H9 (cell line): ENCODE data around the gene REEP1. TPM values are rescaled to one million over a fixed set of nuclear protein-coding genes. Genes with fewer than 3 reads are reported as not detected.

ENCODE experiments used
- DNase-seq: peaks from one replicate; pipeline ENCODE4 v3.0.0-alpha.2; 2017
- H2AFZ ChIP-seq: one replicate; pipeline ENCODE4 v1.6.1; 2013; ENCODE audit warnings: mild to moderate bottlenecking, low read length, control low read depth, moderate library complexity
- H2AK5ac ChIP-seq: 2 replicates; pipeline ENCODE4 v1.6.1; 2013; ENCODE audit warnings: low read length, control low read depth, mixed read lengths; ENCODE audit not compliant: insufficient read length
- H2BK120ac ChIP-seq: one replicate; pipeline ENCODE4 v1.6.1; 2013; ENCODE audit warnings: low read depth, mild to moderate bottlenecking, low read length, control low read depth, inconsistent platforms; ENCODE audit not compliant: poor library complexity, severe bottlenecking
- H2BK12ac ChIP-seq: 2 replicates; pipeline ENCODE4 v1.6.1; 2013; ENCODE audit warnings: low read length, control low read depth, mixed read lengths, low read depth; ENCODE audit not compliant: insufficient read length
- H2BK15ac ChIP-seq: 2 replicates; pipeline ENCODE4 v1.6.1; 2013; ENCODE audit warnings: low read depth, low read length, control low read depth
- H2BK20ac ChIP-seq: one replicate; pipeline ENCODE4 v1.6.1; 2013; ENCODE audit warnings: low read depth, mild to moderate bottlenecking, low read length, control low read depth, inconsistent platforms; ENCODE audit not compliant: poor library complexity, severe bottlenecking
- H2BK5ac ChIP-seq: 2 replicates; pipeline ENCODE4 v1.6.1; 2013; ENCODE audit warnings: low read length, control low read depth, mixed read lengths; ENCODE audit not compliant: insufficient read length
- H3K14ac ChIP-seq: 2 replicates; pipeline ENCODE4 v1.6.1; 2013; ENCODE audit warnings: low read length, control low read depth; ENCODE audit not compliant: insufficient read depth
- H3K18ac ChIP-seq: 2 replicates; pipeline ENCODE4 v1.6.1; 2013; ENCODE audit warnings: low read depth, mild to moderate bottlenecking, mixed read lengths, low read length, control low read depth; ENCODE audit not compliant: insufficient read length
- H3K23ac ChIP-seq: 2 replicates; pipeline ENCODE4 v1.6.1; 2013; ENCODE audit warnings: low read length, control low read depth, mixed read lengths, low read depth; ENCODE audit not compliant: insufficient read length
- H3K23me2 ChIP-seq: 2 replicates; pipeline ENCODE4 v1.6.1; 2013; ENCODE audit warnings: low read depth, mild to moderate bottlenecking, mixed read lengths, low read length, control low read depth; ENCODE audit not compliant: insufficient read length, poor library complexity, severe bottlenecking
- H3K27ac ChIP-seq: 2 replicates; pipeline ENCODE4 v1.5.1; 2013; ENCODE audit warnings: low read length, control low read depth, mixed read lengths, low read depth; ENCODE audit not compliant: insufficient read length
- H3K27me3 ChIP-seq: 2 replicates; pipeline ENCODE4 v1.6.1; 2013; ENCODE audit warnings: low read length, control low read depth, inconsistent platforms; ENCODE audit not compliant: insufficient read depth
- H3K4ac ChIP-seq: 2 replicates; pipeline ENCODE4 v1.6.1; 2013; ENCODE audit warnings: low read depth, mild to moderate bottlenecking, control low read depth, inconsistent platforms, low read length, moderate library complexity
- H3K4me1 ChIP-seq: 2 replicates; pipeline ENCODE4 v1.6.1; 2013; ENCODE audit warnings: low read length, control low read depth, inconsistent platforms; ENCODE audit not compliant: insufficient read depth
- H3K4me2 ChIP-seq: 2 replicates; pipeline ENCODE4 v1.6.1; 2013; ENCODE audit warnings: low read length, control low read depth, mixed read lengths; ENCODE audit not compliant: insufficient read length, insufficient read depth
- H3K56ac ChIP-seq: 2 replicates; pipeline ENCODE4 v1.6.1; 2013; ENCODE audit warnings: low read depth, mild to moderate bottlenecking, mixed read lengths, low read length, control low read depth; ENCODE audit not compliant: insufficient read length
- H3K79me1 ChIP-seq: 2 replicates; pipeline ENCODE4 v1.6.1; 2013; ENCODE audit warnings: low read depth, mild to moderate bottlenecking, moderate library complexity, low read length, control low read depth, inconsistent platforms; ENCODE audit not compliant: insufficient read depth, poor library complexity, severe bottlenecking
- H3K79me2 ChIP-seq: 2 replicates; pipeline ENCODE4 v1.6.1; 2013; ENCODE audit warnings: low read length, control low read depth, inconsistent platforms; ENCODE audit not compliant: insufficient read depth
- H3K9ac ChIP-seq: 2 replicates; pipeline ENCODE4 v1.6.1; 2013; ENCODE audit warnings: low read length, control low read depth, mixed read lengths; ENCODE audit not compliant: insufficient read length; ENCODE audit errors: extremely low read depth
- H3K9me3 ChIP-seq: one replicate; pipeline ENCODE4 v1.6.1; 2013; ENCODE audit warnings: low read depth, low read length, inconsistent platforms; ENCODE audit not compliant: control insufficient read depth
- H3T11ph ChIP-seq: one replicate; pipeline ENCODE4 v1.6.1; 2013; ENCODE audit warnings: mild to moderate bottlenecking, low read length, control low read depth, inconsistent platforms
- H4K20me1 ChIP-seq: one replicate; pipeline ENCODE4 v1.6.1; 2013; ENCODE audit not compliant: control insufficient read depth, insufficient read length, insufficient read depth
- H4K5ac ChIP-seq: 2 replicates; pipeline ENCODE4 v1.6.1; 2013; ENCODE audit warnings: low read depth, mild to moderate bottlenecking, mixed read lengths, low read length, control low read depth; ENCODE audit not compliant: insufficient read length
- H4K8ac ChIP-seq: replicated peaks from 2 replicates; pipeline ENCODE4 v1.6.1; 2013; ENCODE audit warnings: low read length, control low read depth, mixed read lengths, low read depth; ENCODE audit not compliant: insufficient read length
- H4K91ac ChIP-seq: 2 replicates; pipeline ENCODE4 v1.6.1; 2013; ENCODE audit warnings: low read depth, mild to moderate bottlenecking, moderate library complexity, mixed read lengths, low read length, control low read depth; ENCODE audit not compliant: insufficient read length
- H3K27ac Mint-ChIP-seq, 3 experiments: 2 replicates in 2 of 3; 3 replicates in 1 of 3; pipeline ENCODE4 v1.8.0; 2020 to 2021; ENCODE audit warnings: mixed read lengths in 3 of 3, mild to moderate bottlenecking in 1 of 3, moderate library complexity in 1 of 3
- H3K27me3 Mint-ChIP-seq: 2 replicates; pipeline ENCODE4 v1.8.0; 2021; ENCODE audit warnings: low read depth, mild to moderate bottlenecking, moderate library complexity, mixed read lengths
- H3K36me3 Mint-ChIP-seq, 3 experiments: 2 replicates in 2 of 3; 3 replicates in 1 of 3; pipeline ENCODE4 v1.8.0; 2020 to 2021; ENCODE audit warnings: low read depth in 3 of 3, mixed read lengths in 3 of 3; ENCODE audit not compliant: insufficient read depth in 1 of 3
- H3K4me1 Mint-ChIP-seq, 2 experiments: 2 replicates each; pipeline ENCODE4 v1.8.0; 2020; ENCODE audit warnings: mixed read lengths in 2 of 2
- H3K4me3 Mint-ChIP-seq, 2 experiments: 2 replicates in 1 of 2; 3 replicates in 1 of 2; pipeline ENCODE4 v1.8.0; 2020 to 2021; ENCODE audit warnings: mild to moderate bottlenecking in 2 of 2, mixed read lengths in 2 of 2, moderate library complexity in 1 of 2
- H3K9me3 Mint-ChIP-seq, 2 experiments: 2 replicates in 1 of 2; 3 replicates in 1 of 2; pipeline ENCODE4 v1.8.0; 2020; ENCODE audit warnings: mild to moderate bottlenecking in 2 of 2, mixed read lengths in 2 of 2, moderate library complexity in 1 of 2
- CTCF ChIP-seq: fragments of 200-600 bp; sonication (generic); conservative IDR thresholded peaks from 3 replicates; pipeline ENCODE4 v1.8.0; 2021; ENCODE audit warnings: antibody characterized with exemption, mild to moderate bottlenecking
- WGBS: extraction: QIAGEN DNeasy Blood & Tissue Kit; methylation state at CpG from one replicate; pipeline ENCODE4 v1.1.7; 2013; ENCODE audit warnings: missing lambda C conversion rate, low lambda C conversion rate, mixed read lengths; ENCODE audit not compliant: insufficient read length; ENCODE audit errors: extremely low coverage; 5-methylcytosine and 5-hydroxymethylcytosine counted together
- total RNA-seq: library from RNA; stranded (reverse); gene quantifications from 2 replicates; pipeline ENCODE4 v1.2.1, GENCODE V29; 2021

Gene REEP1
- total RNA-seq, 1 experiment from 2014 or later, result 1.3 TPM

GRCh38 chr2:86352727-86353221, 15.3 kb upstream of the REEP1 start:
- Histone ChIP-seq H2BK20ac (no peak overlapping the region), H3K23me2 (no peaks in the 10 kb centered on the region), H3K27me3 (no peaks in the 10 kb centered on the region), H4K5ac (no peak overlapping the region), H3K9ac (no peak overlapping the region), H2BK15ac (no peak overlapping the region), H2BK12ac (no peak overlapping the region), H3K14ac (no peak overlapping the region), H4K91ac (no peak overlapping the region), H2BK5ac (no peak overlapping the region), H3K27ac (no peak overlapping the region), H3K23ac (no peak overlapping the region), H3K4me2 (no peak overlapping the region), H3K79me1 (no peaks in the 10 kb centered on the region), H3T11ph (no peak overlapping the region), H3K9me3 (no peaks in the 10 kb centered on the region), H4K20me1 (no peaks in the 10 kb centered on the region), H2AFZ (no peak overlapping the region), H3K18ac (no peak overlapping the region), H3K4ac (no peak overlapping the region), H3K56ac (no peak overlapping the region), H3K79me2 (no peaks in the 10 kb centered on the region), H2BK120ac (no peak overlapping the region), H4K8ac (no peak overlapping the region), H3K4me1 (no peaks in the 10 kb centered on the region), H2AK5ac (no peak overlapping the region)
- Mint-ChIP-seq H3K27me3 (peaks cover 13% of the 10 kb centered on the region), H3K27ac (no peak overlapping the region), H3K36me3 (no peaks in the 10 kb centered on the region), H3K4me3 (no peak overlapping the region), H3K4me1 (peaks cover 4% of the 10 kb centered on the region in 2 experiments; a peak in 2 of 4 replicates), H3K9me3 (no peaks in the 10 kb centered on the region)
- TF ChIP-seq CTCF, result no peak
- no CpG with 5 or more reads among the region's 4 CpGs for WGBS
- no peak for DNase-seq
